ENCODE measurements around the gene MIGA2.
A peak's percentile ranks its signal among the peaks of the same experiment; 100 is the strongest.

The MIGA2 gene

GRCh38 chr9:129036241-129036922, at the start of gene MIGA2:
Gene MIGA2 (plus strand): TSS chr9:129036626. CDS start chr9:129040595, 3,969 bp downstream.
- peak; percentile 100 for DNase-seq (ENCODE audit: low spot score)
- ChIA-PET POLR2A (ENCODE audit: low non-redundant PET) (interaction anchor here (0.6 to 1.3 kb wide), 4 partner anchors 22 to 277 kb away, joined by 3 to 7 read pairs (median 4); no protein-coding TSS in a partner anchor), CTCF (interaction anchor here (0.6 to 1.0 kb wide), 2 partner anchors 39 to 81 kb away, joined by 3 to 4 read pairs; no protein-coding TSS in a partner anchor)
- H3K27ac ChIP-seq = peak within 1 kb of the TSS; percentile 78
- TF ChIP-seq CTCF (conservative IDR thresholded peaks at IDR 0.05; ENCODE audit: low read depth) = no peak

GRCh38 chr9:128986671-128987070, 49.8 kb upstream of the MIGA2 start:
- no peak for TF ChIP-seq CTCF (conservative IDR thresholded peaks at IDR 0.05; ENCODE audit: low read depth)
- POLR2A ChIA-PET (ENCODE audit: low non-redundant PET) = interaction anchor here (0.6 kb wide), 1 partner anchor 44 kb away, joined by 6 read pairs; no protein-coding TSS in a partner anchor
- no peak for DNase-seq (ENCODE audit: low spot score)
- H3K27ac ChIP-seq = no peak overlapping the region
- CTCF ChIA-PET = no interaction called here

- no peak for DNase-seq (ENCODE audit: low spot score)
- H3K27ac ChIP-seq = no peak overlapping the region; the same call in 1 of the 2 replicates
- POLR2A ChIA-PET (ENCODE audit: low non-redundant PET) = interaction anchor here (0.7 kb wide), 1 partner anchor 302 kb away, joined by 3 read pairs; no protein-coding TSS in a partner anchor
- no peak for TF ChIP-seq CTCF (conservative IDR thresholded peaks at IDR 0.05; ENCODE audit: low read depth)
- CTCF ChIA-PET = no interaction called here
These were observed 48.6 kb upstream of the MIGA2 start for GRCh38 chr9:128987805-128988204.

- DNase-seq (ENCODE audit: low spot score) = no peak
- H3K27ac ChIP-seq = no peak overlapping the region
- no peak; the same call in 1 of the 2 replicates for TF ChIP-seq CTCF (conservative IDR thresholded peaks at IDR 0.05; ENCODE audit: low read depth)
- ChIA-PET POLR2A (ENCODE audit: low non-redundant PET) (no interaction called here), CTCF (interaction anchor here (0.6 to 1.8 kb wide), 4 partner anchors 9 to 143 kb away, joined by 3 to 6 read pairs (median 3); no protein-coding TSS in a partner anchor)
These were observed 43.4 kb upstream of the MIGA2 start for GRCh38 chr9:128992995-128993394.

- no peak for DNase-seq (ENCODE audit: low spot score)
- ChIA-PET POLR2A (ENCODE audit: low non-redundant PET) (no interaction called here), CTCF (interaction anchor here (0.6 kb wide), 1 partner anchor 9 kb away, joined by 3 read pairs; no protein-coding TSS in a partner anchor)
- H3K27ac ChIP-seq = no peak overlapping the region
- TF ChIP-seq CTCF (conservative IDR thresholded peaks at IDR 0.05; ENCODE audit: low read depth) = no peak
These were observed 40.6 kb upstream of the MIGA2 start for GRCh38 chr9:128995791-128996190.

- ChIA-PET CTCF (interaction anchor here (0.5 to 0.7 kb wide), 2 partner anchors 69 to 109 kb away, joined by 3 to 4 read pairs; no protein-coding TSS in a partner anchor), POLR2A (ENCODE audit: low non-redundant PET) (no interaction called here)
- no peak for DNase-seq (ENCODE audit: low spot score)
- peak overlapping the region; percentile 40 for H3K27ac ChIP-seq
- no peak for TF ChIP-seq CTCF (conservative IDR thresholded peaks at IDR 0.05; ENCODE audit: low read depth)
These were observed 38.0 kb upstream of the MIGA2 start for GRCh38 chr9:128998462-128998861.

All from RWPE1 (cell line).